Kidney glomerular epithelial cell (primary cell): Measurements from ENCODE around the gene EHD1.
"Not testable (repeated sequence)": the region's sequence is repeated elsewhere in the genome, so short reads cannot be mapped to it uniquely, and the experiment has no call there.

ENCODE experiments used
- DNase-seq: peaks from one replicate; lab custom pipeline; 2025; lab: John Stamatoyannopoulos, UW

The EHD1 gene

GRCh38 chr11:64826578-64827450, 51.6 kb downstream of the EHD1 start:
- no peak for DNase-seq

DNA sequence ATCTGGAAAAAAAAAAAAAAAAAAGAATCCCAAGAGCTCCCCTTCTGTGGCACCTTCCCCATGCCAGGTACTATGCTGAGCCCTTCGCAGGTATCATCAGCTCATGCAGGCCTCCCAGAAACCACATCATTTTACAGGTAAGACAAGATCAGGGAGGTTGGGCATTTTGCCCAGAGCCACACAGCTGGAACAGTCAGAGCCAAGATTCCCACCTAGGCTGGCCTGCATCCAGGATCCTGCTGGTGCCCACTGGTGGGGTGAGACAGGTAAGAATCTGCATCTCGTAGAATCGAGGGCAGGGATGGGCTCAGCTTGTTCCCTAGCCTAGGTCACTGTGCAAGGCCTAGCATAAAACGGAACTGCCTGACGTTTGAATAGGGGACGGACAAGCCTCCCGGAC, 52.4 kb downstream of the EHD1 start:
- DNase-seq = no peak

DNA sequence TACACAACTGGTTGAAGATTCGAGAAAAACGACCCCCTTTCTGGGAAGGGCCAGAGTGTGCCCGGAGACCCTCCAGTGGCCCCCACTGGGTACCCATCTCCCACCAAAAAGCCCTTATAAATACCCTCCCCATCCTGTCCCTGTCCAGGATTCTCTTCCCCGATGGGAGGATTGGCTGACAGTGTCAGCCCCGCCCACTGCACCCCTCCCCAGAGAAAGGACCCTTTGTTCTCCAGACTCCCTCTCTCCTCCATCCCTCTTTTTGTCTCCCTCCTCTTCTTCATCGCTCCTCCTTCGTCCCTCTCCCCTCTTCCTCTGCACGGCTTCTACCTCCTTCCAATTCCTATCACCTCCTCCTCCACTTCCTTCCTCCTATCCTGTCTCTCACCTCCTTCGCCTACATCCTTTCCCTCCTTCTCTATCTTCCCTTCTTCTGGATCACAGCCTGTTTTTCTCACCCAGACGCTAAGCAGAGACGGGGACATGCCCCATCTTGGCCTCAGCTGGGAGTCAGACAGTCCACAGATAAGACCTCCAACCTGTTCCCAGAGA, 54.8 kb downstream of the EHD1 start:
- DNase-seq = no peak

- no peak for DNase-seq
Observed at GRCh38 chr11:64817476-64817875, 60.9 kb downstream of the EHD1 start.

GRCh38 chr11:64815433-64815832, 63.0 kb downstream of the EHD1 start:
- not testable (repeated sequence) for DNase-seq

DNA sequence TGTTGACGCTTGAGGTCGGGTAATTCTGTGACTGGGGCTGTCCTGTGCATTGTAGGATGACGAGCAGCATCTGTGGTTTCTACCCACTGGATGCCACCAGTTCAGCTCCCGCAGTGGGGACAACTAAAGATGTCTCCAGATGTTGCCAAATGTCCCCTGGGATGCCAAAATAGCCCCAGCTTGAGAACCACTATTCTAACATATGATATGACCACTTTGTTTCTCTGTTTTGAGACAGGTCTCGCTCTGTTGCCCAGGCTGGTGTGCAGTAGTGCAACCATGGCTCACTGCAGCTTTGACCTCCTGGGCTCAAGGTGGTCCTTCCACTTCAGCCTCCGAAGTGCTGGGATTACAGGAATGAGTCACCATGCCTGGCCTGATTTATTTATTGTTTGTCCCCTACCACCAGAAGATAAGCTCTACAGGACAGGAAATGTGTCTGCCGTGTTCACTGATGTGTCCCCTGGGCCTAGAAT, 63.7 kb downstream of the EHD1 start:
- DNase-seq = no peak

DNA sequence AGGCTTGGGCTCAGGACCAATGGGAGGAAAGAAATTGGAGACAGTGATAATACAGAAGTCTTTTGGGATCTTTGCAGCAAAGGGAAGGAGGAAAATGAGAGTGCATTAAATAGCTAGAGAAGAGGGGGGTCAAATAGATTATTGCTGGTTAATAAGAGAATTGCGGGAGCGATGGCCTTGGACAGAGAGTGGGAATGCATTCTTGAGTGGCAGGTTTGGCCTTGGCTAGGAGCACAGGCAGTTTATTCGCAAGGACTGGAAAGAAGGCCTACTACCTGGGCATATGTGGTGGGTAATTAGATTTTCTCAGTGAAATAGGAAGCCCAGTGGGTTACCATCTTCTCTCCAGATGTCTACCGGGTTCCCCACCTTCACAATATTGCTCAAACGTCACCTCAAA, 64.6 kb downstream of the EHD1 start:
- DNase-seq = no peak

DNA sequence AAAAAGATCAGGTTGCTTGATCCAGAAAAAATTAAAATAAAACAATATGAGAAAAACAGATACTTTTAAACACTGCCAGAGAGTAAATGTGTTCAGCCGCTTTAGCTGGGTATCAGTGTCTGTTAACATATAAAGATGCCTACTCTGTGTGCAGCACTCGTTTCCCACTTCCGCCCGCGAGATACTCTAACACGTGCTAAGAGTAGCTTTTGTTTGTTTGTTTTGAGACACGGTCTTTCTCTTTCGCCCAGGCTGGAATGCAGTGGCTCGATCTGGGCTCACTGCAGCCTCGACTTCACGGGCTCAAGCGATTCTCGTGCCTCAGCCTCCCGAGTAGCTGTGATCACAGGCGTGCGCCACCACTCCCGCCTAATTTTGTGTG, 67.5 kb downstream of the EHD1 start:
- no peak for DNase-seq

DNA sequence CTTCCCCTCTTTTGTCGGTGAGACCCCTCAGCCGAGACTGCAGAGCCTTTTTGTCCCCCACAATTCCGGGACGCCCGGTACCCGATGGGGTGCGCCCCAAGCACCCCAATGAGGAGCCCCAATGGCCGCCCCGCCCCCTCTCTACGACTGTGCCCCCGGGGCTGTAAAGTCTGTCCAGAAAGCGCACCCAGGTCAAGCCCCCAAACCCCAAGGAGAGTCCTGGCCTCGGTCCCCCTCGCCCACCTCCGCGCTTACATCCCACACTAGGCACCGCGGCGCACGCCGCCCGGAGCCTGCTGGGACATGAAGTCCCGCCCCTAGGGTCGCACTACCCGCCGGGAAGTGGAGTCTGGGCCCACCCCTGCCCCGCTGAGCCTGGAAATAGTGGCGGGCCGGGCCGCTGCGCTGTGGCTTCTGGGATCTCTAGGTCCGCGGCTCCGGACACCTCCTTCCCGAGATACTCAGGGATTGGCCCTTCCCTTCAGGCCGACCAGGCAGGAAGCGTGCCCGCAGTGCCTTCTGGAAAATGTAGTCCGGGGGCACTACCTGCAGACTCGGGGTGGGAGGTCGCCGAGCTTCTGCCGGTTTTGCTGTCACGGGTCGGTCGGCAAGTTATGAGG, 68.0 kb downstream of the EHD1 start, which contains the start of gene MEN1:
MEN1 (minus strand) TSS at position 281 of the 620 bp plus-strand sequence. CDS start 442 bp downstream, outside the sequence.
- peak; percentile 95 for DNase-seq

DNA sequence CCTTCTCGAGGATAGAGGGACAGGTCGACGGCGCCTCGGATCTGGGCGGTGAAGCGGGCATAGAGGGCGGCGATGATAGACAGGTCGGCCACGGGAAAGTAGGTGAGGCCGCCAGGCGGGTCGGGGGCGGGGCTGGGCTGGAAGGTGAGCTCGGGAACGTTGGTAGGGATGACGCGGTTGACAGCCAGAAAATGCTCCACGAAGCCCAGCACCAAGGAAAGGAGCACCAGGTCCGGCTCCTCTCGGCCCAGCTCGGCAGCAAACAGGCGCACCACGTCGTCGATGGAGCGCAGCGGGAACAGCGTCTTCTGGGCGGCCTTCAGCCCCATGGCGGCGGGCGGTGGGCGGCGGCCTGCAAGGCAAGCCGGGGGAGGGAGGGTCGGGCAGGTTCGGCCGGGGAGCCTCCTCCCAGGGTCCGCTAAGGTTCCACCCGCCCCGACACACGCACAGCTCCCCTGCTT, 68.6 kb downstream of the EHD1 start:
- DNase-seq = no peak

- DNase-seq = no peak
Observed at GRCh38 chr11:64805481-64805880, 72.9 kb downstream of the EHD1 start.

- DNase-seq = no peak
Observed at GRCh38 chr11:64804346-64805210, 73.8 kb downstream of the EHD1 start.

GRCh38 chr11:64803846-64804345, 74.5 kb downstream of the EHD1 start:
- DNase-seq = peak; percentile 62

DNA sequence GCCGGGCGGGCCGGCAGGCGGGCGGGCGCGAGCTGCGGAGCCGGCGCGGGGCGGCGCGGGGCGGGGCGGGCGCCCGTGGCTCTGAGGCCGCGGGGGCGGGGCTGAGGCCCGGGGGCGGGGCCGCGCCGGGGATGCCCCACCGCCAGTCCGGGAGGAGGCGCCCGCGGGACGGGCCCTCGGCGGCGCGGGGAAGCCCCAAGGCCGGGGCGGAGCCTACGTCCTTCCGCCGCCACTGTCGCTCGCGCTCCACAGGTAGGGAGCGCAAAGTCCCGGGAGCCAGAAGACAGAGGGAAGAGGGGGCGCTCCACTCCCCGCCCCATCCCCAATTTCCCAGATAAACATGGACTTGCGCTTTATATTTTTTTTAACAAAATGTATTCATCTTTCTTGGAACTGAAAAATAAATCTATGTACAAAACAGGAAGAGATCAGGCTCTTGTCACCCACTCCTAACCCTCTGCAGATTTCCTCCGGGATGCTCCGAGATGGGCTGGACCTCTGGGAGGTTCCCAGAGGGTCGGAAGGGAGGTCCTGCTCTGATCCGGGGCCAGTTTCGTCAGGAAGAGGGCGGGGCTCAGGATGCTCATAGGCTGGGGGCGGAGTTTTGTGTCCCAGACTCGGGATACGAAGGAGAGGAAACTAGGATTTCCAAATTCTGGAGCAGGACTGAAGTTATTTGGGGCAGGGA, 75.1 kb downstream of the EHD1 start, which contains the start of gene MAP4K2:
MAP4K2 (minus strand) TSS at position 57 of the 688 bp plus-strand sequence. CDS start 65 bp downstream, outside the sequence.
- peak; percentile 67 for DNase-seq

DNA sequence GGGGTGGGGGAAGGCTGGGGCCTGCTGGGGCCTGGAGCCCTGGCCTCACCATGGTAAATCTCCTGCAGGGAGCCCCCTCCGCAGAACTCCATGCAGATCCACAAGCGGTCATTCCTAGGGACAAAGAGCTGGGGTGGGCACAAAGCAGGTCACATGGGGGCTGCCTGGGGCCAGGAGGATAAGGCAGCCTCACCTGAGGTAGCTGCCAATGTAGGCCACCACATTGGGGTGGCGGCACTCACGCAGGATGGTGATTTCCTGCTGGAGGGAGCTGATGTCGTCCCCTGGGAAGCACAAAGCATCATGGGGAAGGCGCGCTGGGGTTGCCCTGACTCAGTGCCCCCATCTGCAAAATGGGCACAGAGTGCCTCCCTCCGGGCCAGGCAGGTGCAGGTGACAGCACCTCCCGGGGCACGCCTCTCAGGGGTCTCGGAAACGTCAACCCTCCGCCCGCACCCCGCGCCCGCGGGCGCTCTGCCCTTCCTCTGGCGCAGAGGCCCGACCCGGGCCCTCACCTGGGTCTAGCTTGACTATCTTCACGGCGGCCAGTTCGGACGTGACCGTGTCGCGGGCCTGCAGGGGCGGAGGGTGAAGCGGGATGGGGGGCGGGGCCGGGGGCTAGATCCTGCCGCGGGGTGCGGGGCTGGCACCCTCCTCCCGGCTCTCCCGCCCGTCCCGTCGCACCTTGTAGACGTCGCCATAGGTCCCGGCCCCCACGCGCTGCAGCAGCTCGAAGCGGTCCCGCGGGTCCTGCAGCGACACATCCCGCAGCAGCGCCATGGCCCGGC, 75.9 kb downstream of the EHD1 start:
- DNase-seq = no peak
